H4 (cell line): ENCODE data around the gene NKX1-2. TPM values are rescaled to one million over a fixed set of nuclear protein-coding genes. Genes with fewer than 3 reads are reported as not detected.
A peak's percentile ranks its signal among the peaks of the same experiment; 100 is the strongest.
"Not testable (repeated sequence)": the region's sequence is repeated elsewhere in the genome, so short reads cannot be mapped to it uniquely, and the experiment has no call there.

Experiments
- DNase-seq: peaks from one replicate; pipeline ENCODE4 v3.0.0-alpha.2; 2015; ENCODE audit warnings: low spot score
- total RNA-seq: library from RNA; depleted of rRNA; stranded (reverse); fragments of >200 nt; shearing (Covaris generic); gene quantifications from 2 replicates; pipeline ENCODE4 v1.2.3, GENCODE V29; 2014

Gene NKX1-2
- total RNA-seq, 1 experiment from 2014 or later: not detected

DNA sequence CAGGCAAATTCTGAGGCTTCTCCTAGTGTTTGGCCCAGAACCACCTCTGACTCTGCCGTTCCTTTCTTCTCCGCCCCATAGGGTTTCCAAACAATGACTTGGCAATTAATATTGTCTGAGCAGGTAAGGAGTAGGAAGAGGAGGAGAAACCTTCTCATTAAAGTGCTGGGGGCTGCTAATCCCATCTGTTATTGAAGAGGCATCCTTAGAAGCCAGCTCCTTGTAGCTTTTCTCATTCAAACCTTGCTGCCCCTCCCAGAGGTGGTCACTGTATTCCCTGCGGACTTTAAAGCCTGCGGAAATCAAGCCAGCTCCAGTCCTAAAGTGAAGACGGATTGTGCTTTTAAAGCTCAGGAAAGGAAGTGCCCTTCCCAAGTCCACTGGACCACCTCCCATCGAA is 1.4 kb upstream of the NKX1-2 start:
- DNase-seq: no peak

DNA sequence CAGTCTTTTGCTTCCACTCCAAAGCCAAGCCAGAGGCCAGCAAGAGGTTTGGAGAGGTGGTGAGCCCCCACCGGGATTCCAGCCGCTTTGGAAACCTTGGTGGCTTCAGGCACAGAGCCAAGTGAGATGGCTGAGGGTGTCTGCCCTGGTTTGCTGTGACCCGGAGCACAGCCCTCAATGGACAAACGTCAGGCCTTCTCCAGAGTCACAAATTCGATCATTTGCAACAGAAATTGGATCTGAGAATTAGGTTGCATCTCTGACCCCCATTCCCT is 885 bp upstream of the NKX1-2 start:
- no peak for DNase-seq

DNA sequence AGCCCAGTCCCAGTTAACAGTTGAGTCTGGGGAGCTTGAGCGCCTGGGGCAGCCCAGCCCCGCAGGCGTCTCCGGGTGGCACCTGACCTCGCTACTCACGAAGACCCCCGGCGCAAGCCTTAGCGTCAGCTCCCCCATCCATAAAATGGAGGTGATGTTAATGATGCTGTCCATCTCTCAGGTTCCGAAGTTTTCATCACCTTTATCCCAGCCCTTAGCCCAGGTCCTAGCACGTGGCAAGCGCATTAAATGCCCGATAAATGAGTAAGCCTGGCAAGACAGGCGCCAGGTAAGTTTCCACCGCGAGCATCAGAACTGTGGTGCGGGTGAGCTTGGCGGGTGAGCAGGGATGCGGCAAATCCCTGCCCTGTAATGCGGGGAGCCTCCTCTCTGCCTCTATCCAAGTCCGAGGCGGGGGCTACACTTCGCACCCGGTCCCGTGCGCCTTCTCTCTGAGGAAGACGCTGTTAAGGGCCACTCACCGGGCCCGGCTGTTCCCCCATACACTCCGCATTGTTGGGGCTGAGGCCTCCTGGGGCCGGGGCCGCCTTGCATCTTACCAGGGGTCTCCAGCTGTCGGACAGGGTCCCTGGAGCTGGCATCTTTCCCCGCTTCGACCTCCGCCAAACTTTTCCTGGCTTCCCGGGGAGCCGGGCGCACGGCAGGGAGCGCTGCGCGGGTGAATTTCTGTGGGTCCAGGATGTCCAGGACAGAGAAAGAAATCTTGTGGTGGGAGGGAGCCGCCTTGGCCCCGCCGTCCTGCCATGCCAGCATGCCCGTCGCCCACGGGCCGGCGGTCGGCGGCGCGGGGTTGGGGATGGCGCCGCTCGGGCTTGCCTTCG is 444 bp downstream of the NKX1-2 start:
- no peak for DNase-seq

DNA sequence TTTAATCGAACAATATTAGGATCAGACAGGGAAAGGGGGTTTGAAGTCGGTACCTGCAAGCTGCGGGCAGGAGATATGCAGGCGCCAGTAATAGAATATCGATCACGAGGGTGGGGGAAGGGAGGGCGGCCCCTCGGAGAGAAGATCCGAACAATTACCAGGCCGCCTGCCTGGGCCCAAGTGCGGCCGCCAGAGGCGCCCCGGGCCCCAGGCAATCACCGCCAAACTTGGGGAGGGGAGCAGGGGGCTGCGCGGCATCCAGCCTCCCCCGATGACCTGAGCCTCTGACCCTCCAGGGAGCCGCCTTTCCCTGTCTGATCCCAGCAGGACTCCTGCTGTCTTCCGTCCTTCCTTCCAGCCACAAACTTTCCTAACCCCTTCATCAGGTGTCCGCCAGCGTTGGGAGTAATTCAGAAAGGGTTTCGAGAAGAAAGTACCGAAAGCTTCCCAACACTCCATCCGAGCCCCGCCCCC is 1.1 kb downstream of the NKX1-2 start:
- DNase-seq: no peak

DNA sequence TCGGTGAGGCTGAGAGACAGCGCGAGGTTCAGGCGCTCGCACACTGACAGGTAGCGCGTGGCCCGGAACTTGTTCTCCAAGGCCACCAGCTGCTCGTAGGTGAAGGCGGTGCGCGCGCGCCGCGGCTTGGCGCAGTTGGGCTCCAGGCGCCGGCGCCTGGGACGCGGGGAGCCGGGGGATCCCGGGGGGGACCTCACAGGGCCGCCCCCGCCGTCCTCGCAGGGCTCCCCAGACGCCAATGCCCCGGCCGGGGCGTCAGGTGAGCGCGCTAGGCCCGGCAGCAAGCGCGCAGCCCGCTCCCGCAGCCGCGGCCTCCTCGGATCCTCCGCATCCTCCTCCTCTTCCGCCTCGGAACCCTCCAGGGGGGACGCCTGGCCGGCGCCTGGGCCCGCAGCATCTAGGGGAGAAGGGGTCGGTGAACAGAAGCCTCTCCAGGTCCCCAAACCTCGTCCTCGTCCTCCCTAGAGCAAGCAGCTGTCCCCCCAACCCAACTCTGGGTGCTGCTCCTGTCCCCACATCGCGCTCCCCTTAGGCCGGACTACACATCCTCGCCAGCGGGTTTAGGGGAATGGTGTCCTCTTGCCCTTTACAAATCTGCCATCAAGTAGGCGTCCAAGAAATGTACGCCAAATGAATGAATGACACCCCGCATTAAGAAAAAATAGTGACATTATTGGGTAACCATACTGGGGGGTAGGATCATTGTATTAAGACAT is 1.9 kb downstream of the NKX1-2 start:
- DNase-seq: no peak

DNA sequence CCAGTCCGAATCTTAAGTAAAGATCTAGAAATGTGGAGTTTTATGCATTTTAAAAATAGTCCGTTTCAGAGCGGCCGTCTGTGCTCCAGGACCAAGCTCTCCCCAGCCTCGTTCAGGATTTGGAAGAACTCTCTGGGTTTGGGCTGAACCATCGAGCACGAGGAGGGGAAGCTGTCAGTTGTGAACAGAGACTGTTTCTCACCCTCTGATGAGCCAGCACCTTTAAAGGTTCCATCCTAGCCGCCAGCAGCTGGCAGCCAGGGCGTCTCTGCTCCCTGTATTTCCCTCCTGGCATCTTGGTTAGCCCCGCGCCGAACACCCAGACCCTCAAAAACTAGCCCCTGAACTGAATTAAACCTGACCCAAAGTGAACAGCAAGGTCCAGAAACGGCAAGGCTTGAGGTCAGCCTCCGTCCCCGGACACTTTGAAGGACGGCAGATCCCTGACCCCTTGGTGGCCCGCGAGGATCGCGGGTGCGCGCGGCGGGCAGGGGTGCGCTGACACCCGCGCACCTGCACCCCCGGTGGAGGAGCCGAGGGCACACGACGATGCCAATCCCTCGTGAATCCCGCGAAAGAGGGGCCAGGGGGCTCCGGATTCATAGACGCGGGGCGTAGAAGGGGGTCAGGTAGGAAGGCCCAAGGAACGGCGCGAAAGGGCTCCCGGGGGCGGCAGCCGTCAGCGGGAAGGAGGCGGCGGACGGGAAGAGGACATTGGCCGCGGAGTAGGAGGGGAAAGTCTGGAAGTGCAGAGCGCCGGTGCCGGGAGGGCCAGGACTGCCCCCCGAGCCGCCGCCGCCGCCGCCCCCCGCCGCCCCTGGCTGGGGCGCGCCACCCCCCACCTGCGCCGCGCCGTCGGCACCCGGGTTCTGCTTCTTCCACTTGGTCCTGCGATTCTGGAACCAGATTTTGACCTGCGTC is 2.7 kb downstream of the NKX1-2 start:
- no peak for DNase-seq

DNA sequence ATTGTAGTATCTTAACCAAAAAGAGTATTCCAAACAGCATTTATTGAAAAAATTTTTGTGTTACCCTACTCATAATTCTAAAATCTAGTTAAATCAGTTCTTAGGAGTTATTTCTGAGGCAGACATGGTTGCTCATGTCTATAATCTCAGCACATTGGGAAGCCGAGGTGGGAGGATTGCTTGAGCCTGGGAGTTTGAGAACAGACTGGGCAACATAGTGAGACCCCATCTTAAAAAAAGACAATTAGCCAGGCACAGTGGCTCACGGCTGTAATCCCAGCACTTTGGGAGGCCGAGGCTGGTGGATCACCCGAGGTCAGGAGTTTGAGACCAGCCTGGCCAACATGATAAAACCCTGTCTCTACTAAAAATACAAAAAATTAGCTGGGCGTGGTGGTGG is 8.1 kb downstream of the NKX1-2 start:
- not testable (repeated sequence) for DNase-seq

DNA sequence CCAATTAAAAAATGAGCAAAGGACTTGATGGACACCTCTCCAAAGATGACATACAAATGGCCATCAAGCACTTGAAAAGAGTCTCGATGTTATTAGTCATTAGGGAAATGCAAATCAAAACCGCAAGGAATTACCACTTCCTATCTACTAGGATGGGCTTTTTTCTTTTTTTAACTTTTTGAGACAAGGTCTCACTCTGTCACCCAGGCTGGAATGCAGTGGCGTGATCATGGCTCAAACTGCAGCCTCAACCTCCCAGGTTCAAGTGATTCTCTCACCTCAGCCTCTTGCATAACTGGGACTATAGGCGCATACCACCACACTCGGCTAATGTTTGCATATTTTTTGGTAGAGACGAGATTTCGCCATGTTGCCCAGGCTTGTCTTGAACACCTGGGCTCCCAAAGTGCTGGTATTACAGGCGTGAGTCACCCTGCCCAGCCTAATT is 13.6 kb downstream of the NKX1-2 start:
- DNase-seq: peak; percentile 66

DNA sequence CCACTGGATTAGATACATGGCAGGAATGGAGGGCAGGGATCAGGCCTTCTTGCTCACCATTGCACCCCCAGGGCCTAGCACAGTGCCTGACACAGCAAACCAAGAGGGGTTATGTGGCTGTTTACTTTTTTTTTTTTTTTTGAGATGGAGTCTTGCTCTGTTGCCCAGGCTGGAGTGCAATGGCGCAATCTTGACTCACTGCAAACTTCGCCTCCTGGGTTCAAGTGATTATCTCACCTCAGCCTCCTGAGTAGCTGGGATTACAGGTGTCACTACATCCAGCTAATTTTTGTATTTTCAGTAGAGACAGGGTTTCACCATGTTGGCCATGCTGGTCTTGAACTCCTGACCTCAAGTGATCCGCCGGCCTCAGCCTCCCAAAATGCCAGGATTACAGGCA is 14.2 kb downstream of the NKX1-2 start:
- not testable (repeated sequence) for DNase-seq

DNA sequence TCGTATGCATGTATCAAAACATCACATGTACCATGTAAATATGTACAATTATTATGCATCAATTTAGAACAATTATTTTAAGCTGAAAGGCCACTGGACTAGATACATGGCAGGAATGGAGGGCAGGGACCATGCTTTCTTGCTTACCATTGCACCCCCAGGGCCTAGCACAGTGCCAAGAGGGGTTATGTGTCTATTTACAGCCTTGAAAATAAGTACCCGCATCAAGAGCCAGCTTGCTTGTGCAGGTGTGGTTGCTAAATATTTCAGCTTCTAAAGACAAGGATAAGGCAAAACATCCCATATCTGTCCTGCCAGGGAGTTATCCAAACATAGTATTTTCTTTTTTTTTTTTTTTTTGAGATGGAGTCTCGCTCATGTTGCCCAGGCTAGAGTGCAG is 16.4 kb downstream of the NKX1-2 start:
- no peak for DNase-seq

DNA sequence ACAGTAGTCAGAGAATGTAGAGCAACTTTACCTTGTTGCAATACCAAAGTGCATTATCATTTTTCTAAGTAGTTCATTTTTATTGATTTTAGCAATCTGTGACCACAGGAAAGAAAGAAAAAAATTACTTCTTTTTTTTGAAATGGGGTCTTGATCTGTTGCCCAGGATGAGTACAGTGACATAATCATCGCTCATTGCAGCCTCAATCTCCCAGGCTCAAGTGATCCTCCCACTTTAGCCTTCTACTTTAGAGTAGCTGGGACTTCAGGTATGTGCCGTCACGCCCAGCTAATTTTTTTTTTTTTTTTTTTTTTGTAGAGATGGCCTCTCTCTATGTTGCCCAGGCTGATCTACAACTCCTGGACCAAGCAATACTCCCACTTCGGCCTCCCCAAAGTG is 19.8 kb downstream of the NKX1-2 start:
- no peak for DNase-seq

DNA sequence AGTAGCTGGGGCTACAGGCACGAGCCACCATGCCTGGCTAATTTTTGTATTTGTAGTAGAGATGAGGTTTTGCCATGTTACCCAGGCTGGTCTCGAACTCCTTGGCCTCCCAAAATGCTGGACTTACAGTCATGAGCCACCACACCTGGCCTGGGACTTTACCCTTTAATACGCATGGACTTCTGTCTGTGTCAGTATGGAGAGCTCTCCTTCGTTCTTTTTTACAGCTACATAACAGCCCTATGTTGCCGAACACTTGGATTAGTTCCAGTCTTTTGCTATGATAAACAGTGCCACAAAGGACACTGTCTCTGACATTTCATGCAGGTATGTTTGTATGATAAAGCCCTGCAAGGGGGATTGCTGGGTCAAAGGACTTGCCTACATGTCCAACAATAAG is 20.3 kb downstream of the NKX1-2 start:
- DNase-seq: no peak

DNA sequence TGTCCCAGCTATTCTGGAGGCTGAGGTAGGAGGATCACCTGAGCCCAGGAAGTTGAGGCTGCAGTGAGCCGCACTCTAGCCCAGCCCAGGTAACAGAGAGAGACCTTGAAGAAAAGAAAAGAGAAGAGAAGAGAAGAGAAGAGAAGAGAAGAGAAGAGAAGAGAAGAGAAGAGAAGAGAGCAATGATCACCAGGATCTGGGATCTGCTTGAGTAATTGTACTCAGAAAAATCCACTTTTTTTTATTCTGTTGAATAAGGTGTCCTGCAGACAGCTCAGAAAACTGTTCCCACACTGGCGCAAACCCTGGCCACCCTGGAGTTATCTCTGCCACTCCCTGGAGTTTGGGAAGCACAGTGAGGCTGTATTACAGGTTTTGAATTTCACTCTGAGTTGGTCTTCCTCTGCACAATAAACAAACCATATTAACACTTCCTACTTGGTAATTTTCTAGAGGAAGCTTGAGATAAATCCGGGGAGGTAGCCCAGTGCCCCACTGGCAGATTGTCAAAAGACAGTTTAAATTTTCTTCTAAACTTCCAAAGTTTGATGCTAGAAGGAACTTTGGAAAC is 21.5 kb downstream of the NKX1-2 start:
- DNase-seq: no peak

DNA sequence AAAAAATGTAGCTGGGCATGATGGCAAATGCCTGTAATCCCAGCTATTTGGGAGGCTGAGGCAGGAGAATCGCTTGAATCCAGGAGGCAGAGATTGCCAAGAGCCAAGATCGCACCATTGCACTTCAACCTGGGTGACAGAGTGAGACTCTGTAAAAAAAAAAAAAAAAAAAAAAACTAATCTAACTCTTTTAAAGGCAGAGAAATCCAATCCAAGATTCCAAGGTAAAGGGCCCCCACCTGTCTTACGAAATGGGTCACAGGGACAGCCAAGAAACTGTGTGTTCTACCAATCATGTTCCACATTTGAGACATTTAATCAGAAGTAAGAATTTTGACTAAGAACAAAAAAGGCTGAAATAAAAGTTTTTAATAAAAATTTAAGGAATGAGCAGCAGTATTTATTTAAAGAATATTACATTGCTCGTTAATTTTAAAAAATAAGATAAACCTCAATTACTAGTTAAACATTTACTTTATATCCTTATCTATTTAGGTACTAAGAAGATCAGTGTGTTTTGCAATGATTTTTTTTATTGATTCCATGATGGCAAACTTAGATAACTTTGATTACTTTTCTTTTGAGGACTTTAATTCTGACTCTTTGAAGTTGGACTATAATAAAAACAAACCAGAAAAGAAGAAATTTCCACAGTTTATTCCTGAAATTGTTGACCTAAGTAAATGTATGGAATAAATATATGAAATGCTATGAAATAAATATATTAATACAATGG is 24.4 kb downstream of the NKX1-2 start:
- DNase-seq: no peak

DNA sequence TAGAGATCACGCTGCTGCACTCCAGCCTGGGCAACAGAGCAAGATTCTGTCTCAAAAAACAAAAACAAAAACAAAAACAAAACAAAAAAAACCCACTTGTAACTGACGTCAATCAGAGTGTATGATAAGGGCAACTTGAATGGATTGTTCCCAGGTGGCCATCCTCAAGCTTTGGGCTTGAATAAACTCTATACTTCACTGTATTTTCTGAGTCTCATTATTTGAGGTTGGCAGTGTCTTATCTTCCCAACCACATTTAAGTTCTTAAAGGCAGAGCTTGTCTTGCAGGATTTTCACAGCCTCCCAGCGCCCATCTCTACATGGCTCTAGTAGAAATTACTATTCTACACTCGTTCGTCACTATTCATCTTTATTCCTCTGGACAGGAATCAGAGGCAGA is 26.0 kb downstream of the NKX1-2 start:
- no peak for DNase-seq

DNA sequence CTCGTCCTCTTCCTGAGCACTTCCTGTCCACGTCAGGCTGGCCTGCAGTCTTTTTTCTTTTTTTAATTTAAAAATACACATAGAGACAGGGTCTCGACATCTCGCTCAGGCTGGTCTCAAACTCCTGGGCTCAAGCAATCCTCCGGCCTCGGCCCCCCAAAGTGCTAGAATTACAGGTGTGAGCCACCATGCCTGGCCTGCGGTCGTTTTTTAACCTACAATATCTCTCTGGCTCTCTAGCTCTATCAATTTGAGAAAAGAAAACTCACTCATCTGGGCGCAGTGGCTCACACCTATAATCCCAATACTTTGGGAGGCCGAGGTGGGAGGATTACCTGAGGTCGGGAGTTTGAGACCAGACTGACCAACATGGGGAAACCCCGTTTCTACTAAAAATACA is 27.1 kb downstream of the NKX1-2 start:
- no peak for DNase-seq

DNA sequence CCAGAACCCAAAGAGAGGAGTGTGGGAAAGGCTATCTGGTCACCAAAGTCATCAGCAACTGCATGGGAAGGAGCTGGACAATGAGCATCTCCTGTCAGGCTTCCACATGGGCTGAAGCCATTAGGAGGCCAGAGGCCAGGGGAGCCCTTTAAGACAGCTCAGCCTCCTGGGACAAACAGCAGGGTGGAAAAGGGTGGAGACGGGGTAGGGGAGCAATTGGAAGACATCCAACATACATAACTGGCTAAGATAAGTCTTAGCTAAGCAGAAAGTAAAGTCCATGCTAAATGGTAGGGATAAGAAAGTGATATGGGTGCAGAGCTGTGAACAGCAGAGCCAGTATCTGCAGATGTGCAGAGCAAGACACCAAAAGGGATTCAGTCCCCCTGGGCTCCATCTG is 29.6 kb downstream of the NKX1-2 start:
- DNase-seq: no peak

DNA sequence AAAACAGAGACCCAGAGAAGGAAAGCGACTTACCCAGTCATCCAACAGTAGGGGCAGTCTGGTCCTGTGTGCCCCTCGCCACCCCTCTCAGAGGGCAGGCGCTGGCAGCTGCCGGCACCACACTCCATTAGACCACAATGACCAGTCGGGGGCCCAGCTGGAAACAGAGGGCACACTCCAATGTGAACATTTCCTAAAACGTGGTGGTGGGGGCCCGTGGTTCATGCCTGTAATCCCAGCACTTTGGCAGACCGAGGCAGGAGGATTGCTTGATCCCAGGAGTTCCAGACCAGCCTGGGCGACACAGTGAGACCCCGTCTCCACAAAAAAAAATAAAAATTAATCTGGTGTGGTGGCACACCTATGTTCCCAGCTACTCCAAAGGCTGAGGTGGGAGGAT is 30.2 kb downstream of the NKX1-2 start:
- no peak for DNase-seq

DNA sequence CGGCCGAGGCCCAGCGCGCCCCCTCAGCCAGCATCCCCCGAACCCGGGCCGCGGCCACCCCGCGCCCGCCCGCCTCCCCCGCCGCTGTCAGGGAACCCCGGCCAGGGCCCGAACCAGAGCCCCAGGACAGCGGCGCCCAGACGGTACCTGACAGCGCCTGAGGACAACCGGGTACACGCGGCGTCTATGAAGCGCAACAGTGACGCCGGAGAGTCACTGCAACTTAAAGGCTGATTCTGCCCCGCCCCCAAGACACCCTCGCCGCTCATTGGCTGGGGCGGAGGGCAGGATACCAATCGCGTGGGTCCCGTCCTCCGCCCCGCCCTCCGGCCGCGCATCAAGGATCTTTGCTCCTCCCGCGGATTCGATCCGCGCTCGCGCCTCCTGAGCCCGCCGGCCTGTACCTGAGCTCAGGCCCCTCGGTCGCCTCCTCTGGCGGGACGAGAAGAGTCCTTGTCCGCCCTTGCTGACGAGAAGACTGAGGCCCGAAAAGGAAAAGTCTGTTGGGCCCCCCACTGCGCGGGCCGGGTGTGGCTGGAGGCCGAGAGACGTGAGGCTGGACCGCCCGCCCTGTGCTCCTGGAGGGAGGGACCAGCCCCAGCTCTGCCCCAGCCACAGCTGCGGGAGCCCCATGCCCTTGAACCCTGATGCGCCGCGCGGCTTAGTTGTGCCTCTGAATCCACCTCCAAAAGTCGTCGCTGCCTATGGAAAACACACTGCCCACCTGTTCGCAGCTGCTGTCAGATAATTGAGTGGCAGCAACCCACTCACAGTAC is 30.9 kb downstream of the NKX1-2 start, which contains the start of gene OAT:
Gene OAT, minus strand, starts transcription at position 198 of the 776 bp plus-strand sequence. CDS start 6,752 bp downstream, outside the sequence.
- peak; percentile 93 for DNase-seq
